GM19324 (cell line): ENCODE results near the gene RANBP9.

Experiments used
- ATAC-seq: cut with Tn5 transposase; IDR thresholded peaks from one replicate; pipeline ENCODE4 v1.9.1; 2021; ENCODE audit warnings: mild to moderate bottlenecking, moderate library complexity; ENCODE audit not compliant: unreplicated experiment, low FRiP score

The RANBP9 gene

DNA sequence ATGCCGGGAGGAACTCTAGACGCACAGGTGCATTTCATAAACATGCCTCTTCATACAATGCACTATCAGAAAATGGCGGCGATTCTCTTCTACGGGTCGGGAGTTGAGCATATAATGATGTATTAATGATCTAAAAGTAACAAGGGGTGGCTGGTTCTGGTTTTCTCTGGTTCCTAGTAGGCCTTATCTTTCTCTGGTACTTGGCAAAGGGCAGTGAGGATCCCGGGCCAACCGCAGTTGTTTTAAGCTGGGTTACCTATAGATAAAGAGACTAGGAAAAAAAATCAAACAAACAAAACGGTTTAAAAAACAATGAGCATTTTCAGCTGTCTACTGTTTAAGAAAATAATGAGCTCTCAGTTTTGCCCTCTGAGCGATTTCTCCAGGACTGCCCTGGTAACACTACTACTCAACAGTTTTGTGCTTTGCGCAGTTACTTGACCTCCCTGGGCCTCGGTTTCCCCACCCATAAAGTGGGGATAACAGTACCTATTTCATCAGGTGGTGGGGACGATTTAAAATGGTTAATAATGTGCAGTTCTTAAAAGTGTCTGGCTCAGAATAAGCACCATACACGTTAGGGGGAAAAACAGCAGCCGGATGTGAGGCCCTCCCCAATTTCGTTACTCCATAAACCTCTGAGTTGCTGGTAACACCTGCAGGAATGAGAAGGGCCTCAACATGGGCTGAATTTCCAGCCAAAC lies 138.5 kb downstream of the RANBP9 start:
- ATAC-seq: no peak

DNA sequence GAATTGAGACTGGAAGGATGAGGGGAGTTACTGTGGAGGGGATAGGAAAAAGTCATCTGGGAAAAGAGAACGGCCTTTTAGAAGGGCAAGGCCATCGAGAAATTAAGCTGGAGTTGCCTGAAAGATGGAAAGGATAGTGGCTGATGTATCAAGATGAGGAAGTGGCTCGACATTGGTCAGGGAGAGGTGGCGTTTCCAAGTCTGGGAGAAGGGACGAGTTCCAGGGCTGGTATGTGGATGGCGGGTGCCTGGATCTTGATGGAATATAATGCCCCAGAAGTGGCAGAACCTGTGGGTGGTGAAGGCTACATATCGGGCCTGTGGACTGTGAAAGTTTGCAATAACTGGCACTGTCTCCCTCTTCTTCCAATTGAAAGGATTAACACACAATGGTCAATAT lies 139.4 kb downstream of the RANBP9 start:
- ATAC-seq: no peak
